Measurements from ENCODE around the gene IL3. TPM values are rescaled to one million over a fixed set of nuclear protein-coding genes. Genes with fewer than 3 reads are reported as not detected.
A peak's percentile ranks its signal among the peaks of the same experiment; 100 is the strongest.

IL3 gene
- total RNA-seq, 1 donor from 2014 or later: not detected

DNA sequence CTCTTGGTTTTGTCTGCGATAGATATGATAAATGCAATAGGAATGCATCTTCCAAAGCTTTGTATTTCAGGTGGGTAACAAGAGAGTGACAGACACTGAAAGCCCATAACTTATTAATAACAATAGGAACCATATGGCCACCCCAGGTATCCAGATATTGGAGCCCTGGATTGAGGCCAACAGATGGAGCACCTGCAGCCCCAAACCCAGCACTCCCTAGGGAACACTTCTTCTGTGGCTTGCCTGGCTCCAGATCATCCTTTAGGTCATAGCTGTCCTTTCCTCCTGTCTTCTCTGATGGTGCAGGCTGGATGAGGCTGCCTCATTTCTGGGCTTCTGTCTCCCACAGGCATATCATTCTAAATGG lies 5.0 kb upstream of the IL3 start:
- Histone ChIP-seq H3K79me2 (ENCODE audit: low read depth) (no peaks in the 10 kb centered on the region), H3K4me3 (no peak overlapping the region), H3K4me1 (no peaks in the 10 kb centered on the region), H4K20me1 (ENCODE audit: low read depth) (no peaks in the 10 kb centered on the region), H3K9me3 (ENCODE audit: low read depth) (no peaks in the 10 kb centered on the region), H3K9ac (no peak overlapping the region), H3K4me2 (no peak overlapping the region), H3F3A (ENCODE audit: low read depth) (no peaks in the 10 kb centered on the region), H3K36me3 (no peaks in the 10 kb centered on the region), H3K27me3 (no peaks in the 10 kb centered on the region), H2AFZ (replicated peaks) (no peak overlapping the region), H3K27ac (no peak overlapping the region)
- no peaks in the 10 kb centered on the region for H3K4me1 Mint-ChIP-seq
- H3K4me3 Mint-ChIP-seq: no peak overlapping the region
- H3K27me3 Mint-ChIP-seq (ENCODE audit: insufficient read depth, low read depth): peaks cover 8% of the 10 kb centered on the region
- no peaks in the 10 kb centered on the region for H3K9me3 Mint-ChIP-seq
- no peak overlapping the region for H3K27ac Mint-ChIP-seq
- TF ChIP-seq EZH2 (IDR thresholded peaks at IDR 0.05) (no peak), EZH2phosphoT487 (IDR thresholded peaks at IDR 0.05) (no peak)
- TF ChIP-seq, protein P1, sequence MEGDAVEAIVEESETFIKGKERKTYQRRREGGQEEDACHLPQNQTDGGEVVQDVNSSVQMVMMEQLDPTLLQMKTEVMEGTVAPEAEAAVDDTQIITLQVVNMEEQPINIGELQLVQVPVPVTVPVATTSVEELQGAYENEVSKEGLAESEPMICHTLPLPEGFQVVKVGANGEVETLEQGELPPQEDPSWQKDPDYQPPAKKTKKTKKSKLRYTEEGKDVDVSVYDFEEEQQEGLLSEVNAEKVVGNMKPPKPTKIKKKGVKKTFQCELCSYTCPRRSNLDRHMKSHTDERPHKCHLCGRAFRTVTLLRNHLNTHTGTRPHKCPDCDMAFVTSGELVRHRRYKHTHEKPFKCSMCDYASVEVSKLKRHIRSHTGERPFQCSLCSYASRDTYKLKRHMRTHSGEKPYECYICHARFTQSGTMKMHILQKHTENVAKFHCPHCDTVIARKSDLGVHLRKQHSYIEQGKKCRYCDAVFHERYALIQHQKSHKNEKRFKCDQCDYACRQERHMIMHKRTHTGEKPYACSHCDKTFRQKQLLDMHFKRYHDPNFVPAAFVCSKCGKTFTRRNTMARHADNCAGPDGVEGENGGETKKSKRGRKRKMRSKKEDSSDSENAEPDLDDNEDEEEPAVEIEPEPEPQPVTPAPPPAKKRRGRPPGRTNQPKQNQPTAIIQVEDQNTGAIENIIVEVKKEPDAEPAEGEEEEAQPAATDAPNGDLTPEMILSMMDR (IDR thresholded peaks at IDR 0.05): no peak
- DNase-seq (ENCODE audit: low spot score): no peak
- H3K36me3 Mint-ChIP-seq: no peaks in the 10 kb centered on the region

DNA sequence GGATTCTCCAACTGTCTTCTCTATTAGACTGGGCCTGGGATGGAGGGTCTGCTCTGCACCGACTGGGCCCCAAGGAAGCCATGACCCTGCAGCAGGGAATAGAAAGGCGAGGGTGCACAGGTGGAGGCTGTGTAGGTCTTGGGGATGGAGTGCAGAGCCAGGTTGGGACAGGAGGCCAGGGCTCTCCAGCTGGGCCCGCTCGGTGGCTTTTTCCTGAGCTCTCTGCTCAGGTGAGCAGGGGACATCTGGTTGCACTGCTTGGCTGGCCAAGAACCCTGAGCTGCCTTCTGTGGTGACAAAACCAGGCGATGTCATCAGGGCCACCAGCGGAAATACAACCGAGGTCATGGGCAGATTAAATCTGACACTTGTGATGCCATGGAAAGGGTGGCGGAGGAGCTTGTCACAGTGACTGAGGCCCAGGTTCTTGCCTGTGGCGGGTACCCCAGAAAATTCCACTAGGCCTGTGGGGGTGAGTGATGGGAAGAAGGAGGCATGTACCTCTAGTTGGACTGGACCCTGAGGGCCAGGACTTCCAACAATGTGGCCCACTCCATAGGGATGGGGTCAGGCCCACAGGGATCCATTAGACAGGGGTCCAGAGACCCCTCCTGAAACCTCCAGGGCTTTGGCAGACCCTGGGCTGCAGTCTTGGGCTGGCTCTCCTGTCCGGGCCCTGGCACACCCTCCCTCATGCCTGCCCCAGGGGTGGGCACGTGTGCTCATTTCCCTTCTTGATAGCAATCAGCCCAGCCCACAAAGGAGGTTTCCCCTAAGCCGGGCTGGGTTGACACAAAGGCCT lies 4.4 kb upstream of the IL3 start:
- Histone ChIP-seq H3K9me3 (ENCODE audit: low read depth) (no peaks in the 10 kb centered on the region), H4K20me1 (ENCODE audit: low read depth) (no peaks in the 10 kb centered on the region), H3K4me1 (no peaks in the 10 kb centered on the region), H3K4me3 (no peak overlapping the region), H3K27ac (no peak overlapping the region), H2AFZ (replicated peaks) (no peak overlapping the region), H3K36me3 (no peaks in the 10 kb centered on the region), H3K4me2 (no peak overlapping the region), H3F3A (ENCODE audit: low read depth) (no peaks in the 10 kb centered on the region), H3K9ac (no peak overlapping the region), H3K27me3 (no peaks in the 10 kb centered on the region), H3K79me2 (ENCODE audit: low read depth) (no peaks in the 10 kb centered on the region)
- no peak overlapping the region for H3K4me3 Mint-ChIP-seq
- no peak for DNase-seq (ENCODE audit: low spot score)
- H3K36me3 Mint-ChIP-seq: no peaks in the 10 kb centered on the region
- peak overlapping the region; percentile 63 for H3K27ac Mint-ChIP-seq
- H3K27me3 Mint-ChIP-seq (ENCODE audit: insufficient read depth, low read depth): peaks cover 8% of the 10 kb centered on the region
- TF ChIP-seq EZH2 (IDR thresholded peaks at IDR 0.05) (no peak), EZH2phosphoT487 (IDR thresholded peaks at IDR 0.05) (no peak)
- TF ChIP-seq, protein P1 (IDR thresholded peaks at IDR 0.05): no peak
- H3K4me1 Mint-ChIP-seq: no peaks in the 10 kb centered on the region
- no peaks in the 10 kb centered on the region for H3K9me3 Mint-ChIP-seq

DNA sequence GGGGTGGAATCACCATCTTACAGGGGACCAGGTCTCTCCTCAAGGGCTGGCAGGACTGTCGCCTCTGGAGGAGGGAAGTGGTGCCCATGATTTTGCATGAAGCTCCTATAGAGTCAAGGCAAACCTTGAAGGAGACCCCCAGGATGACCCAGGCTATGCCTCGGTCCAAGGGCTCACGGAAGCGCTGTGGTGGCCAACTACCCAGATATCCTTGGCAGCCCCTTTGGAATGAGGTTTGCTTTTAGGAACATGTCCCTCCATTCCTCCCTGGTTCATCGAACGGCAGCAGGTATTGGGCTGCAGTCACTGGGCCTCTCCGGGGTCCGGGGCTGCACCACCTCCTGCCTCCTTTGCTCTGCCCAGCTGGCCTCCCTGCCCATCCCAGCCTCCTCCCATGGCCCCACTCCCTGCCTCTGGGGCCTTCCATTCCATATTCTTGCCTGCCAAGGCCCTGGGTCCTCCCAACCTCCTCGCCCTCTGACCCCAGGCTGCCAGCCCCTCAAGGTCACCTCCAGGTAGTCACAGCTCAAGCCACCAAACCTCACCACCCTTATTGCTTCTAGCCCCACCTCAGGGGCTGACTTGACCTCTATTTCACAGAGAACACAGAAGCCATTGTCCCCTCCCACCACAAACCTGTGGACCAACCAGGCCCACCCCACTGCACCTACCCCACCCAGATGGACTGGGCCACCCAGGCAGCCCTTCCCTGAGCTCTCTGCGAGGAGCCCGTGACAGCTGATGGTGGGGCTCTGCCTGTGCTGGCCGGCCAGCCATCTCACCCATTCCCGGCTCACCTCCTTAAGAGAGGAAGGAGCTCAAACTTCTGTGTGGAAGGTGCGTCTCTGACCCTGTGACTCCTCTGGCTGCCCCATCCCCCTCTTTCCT lies 3.6 kb upstream of the IL3 start:
- Histone ChIP-seq H3K9ac (no peak overlapping the region), H3K36me3 (no peaks in the 10 kb centered on the region), H3K4me1 (no peaks in the 10 kb centered on the region), H3K79me2 (ENCODE audit: low read depth) (no peaks in the 10 kb centered on the region), H3K4me3 (no peak overlapping the region), H3K4me2 (no peak overlapping the region), H3K27me3 (no peaks in the 10 kb centered on the region), H3K27ac (no peak overlapping the region), H3F3A (ENCODE audit: low read depth) (no peaks in the 10 kb centered on the region), H2AFZ (replicated peaks) (no peak overlapping the region), H4K20me1 (ENCODE audit: low read depth) (no peaks in the 10 kb centered on the region), H3K9me3 (ENCODE audit: low read depth) (no peaks in the 10 kb centered on the region)
- H3K9me3 Mint-ChIP-seq: no peaks in the 10 kb centered on the region
- TF ChIP-seq EZH2 (IDR thresholded peaks at IDR 0.05) (no peak), EZH2phosphoT487 (IDR thresholded peaks at IDR 0.05) (no peak)
- TF ChIP-seq, protein P1 (IDR thresholded peaks at IDR 0.05): no peak
- H3K27ac Mint-ChIP-seq: peak overlapping the region; percentile 2
- H3K4me1 Mint-ChIP-seq: no peaks in the 10 kb centered on the region
- no peak for DNase-seq (ENCODE audit: low spot score)
- H3K4me3 Mint-ChIP-seq: no peak overlapping the region
- no peaks in the 10 kb centered on the region for H3K36me3 Mint-ChIP-seq
- H3K27me3 Mint-ChIP-seq (ENCODE audit: insufficient read depth, low read depth): peaks cover 8% of the 10 kb centered on the region
